HepG2 (cell line): ENCODE data around the gene VWA5B1. TPM values are rescaled to one million over a fixed set of nuclear protein-coding genes. Genes with fewer than 3 reads are reported as not detected.

Experiments used
- ATAC-seq: fragments of 200-7000 bp; cut with Tn5 transposase; 3 replicates; pipeline ENCODE4 v1.9.1; 2020; ENCODE audit warnings: mild to moderate bottlenecking, moderate library complexity
- BruUV-seq: library from RNA; stranded (reverse); fragments of 400-500 nt; replicated peaks from 2 replicates; lab custom pipeline; 2021; lab: Mats Ljungman, UMichigan
- CTCF ChIA-PET: fragments of 300-600 bp; formaldehyde crosslinking; extraction: SDS; loops from one replicate; lab custom pipeline; 2021; ENCODE audit warnings: low total read pairs, inconsistent platforms, low intra/inter-chr PET ratio; lab: Yijun Ruan, JAX
- POLR2A ChIA-PET: fragments of 350-600 bp; sonication (Branson Sonifier 250); formaldehyde crosslinking; loops from one replicate; lab custom pipeline; 2020; ENCODE audit warnings: antibody characterized with exemption, inconsistent platforms; lab: Yijun Ruan, JAX
- DNase-seq: peaks from one replicate; pipeline ENCODE4 v3.0.0-alpha.2; 2015; ENCODE audit warnings: low spot score
- FAIRE-seq: peaks from 3 replicates; lab custom pipeline; 2011; peaks lifted over from hg19 to GRCh38; lab: Jason Lieb, UNC
- H2AFZ ChIP-seq: one replicate; pipeline ENCODE4 v1.6.1; 2011; ENCODE audit warnings: low read length, inconsistent platforms
- H3K27ac ChIP-seq: fragments of 300-600 bp; 3 replicates; pipeline ENCODE4 v1.8.0; 2011; ENCODE audit warnings: mixed run types, mild to moderate bottlenecking, mixed read lengths, low read length, inconsistent platforms; ENCODE audit not compliant: insufficient read depth; ENCODE audit errors: extremely low read length
- H3K27me3 ChIP-seq, 2 experiments: fragments of 200-600 bp in 1 of 2; 2 replicates in 1 of 2; 3 replicates in 1 of 2; pipeline versions ENCODE4 v1.6.0 to v1.8.0; 2011; ENCODE audit warnings: low read length in 2 of 2, mild to moderate bottlenecking in 2 of 2, moderate library complexity in 2 of 2, inconsistent platforms in 1 of 2; ENCODE audit not compliant: insufficient read depth in 2 of 2, control insufficient read depth in 1 of 2
- H3K36me3 ChIP-seq, 2 experiments: fragments of 200-600 bp in 1 of 2; replicated peaks in 1 of 2; 2 replicates in 1 of 2; 3 replicates in 1 of 2; pipeline versions ENCODE4 v1.5.1 to v1.8.0; 2011; ENCODE audit warnings: low read length in 2 of 2, inconsistent platforms in 1 of 2; ENCODE audit not compliant: insufficient read depth in 2 of 2, control insufficient read depth in 1 of 2
- H3K4me1 ChIP-seq: 2 replicates; pipeline ENCODE4 v1.5.1; 2012; ENCODE audit warnings: low read length, inconsistent platforms; ENCODE audit not compliant: insufficient read depth
- H3K4me2 ChIP-seq: 2 replicates; pipeline ENCODE4 v1.6.0; 2011; ENCODE audit warnings: low read depth, low read length, inconsistent platforms
- H3K4me3 ChIP-seq, 3 experiments: fragments of 200-600 bp in 1 of 3; sonication (generic), shearing (Covaris generic) in 1 of 3; replicated peaks in 1 of 3; 2 replicates each; pipeline ENCODE4 v1.5.1; 2011 to 2016; ENCODE audit warnings: low read length in 3 of 3, inconsistent platforms in 2 of 3, low read depth in 2 of 3, mild to moderate bottlenecking in 2 of 3, control low read depth in 1 of 3, mixed read lengths in 1 of 3; ENCODE audit not compliant: insufficient read depth in 1 of 3
- H3K79me2 ChIP-seq: one replicate; pipeline ENCODE4 v1.6.1; 2011; ENCODE audit warnings: low read length, inconsistent platforms; ENCODE audit not compliant: insufficient read depth
- H3K9ac ChIP-seq: 2 replicates; pipeline ENCODE4 v1.6.0; 2011; ENCODE audit warnings: mild to moderate bottlenecking, low read depth, low read length, inconsistent platforms; ENCODE audit not compliant: insufficient read depth
- H3K9me3 ChIP-seq: 2 replicates; pipeline ENCODE4 v1.5.1; 2012; ENCODE audit warnings: mild to moderate bottlenecking, low read length
- H4K20me1 ChIP-seq: 2 replicates; pipeline ENCODE4 v1.6.0; 2011; ENCODE audit warnings: inconsistent platforms, mild to moderate bottlenecking, low read length, moderate library complexity; ENCODE audit not compliant: insufficient read depth
- ATF1 ChIP-seq: IDR thresholded peaks from 2 replicates; pipeline ENCODE4 v1.6.1; 2016; ENCODE audit warnings: mild to moderate bottlenecking, control low read depth
- CEBPB ChIP-seq: IDR thresholded peaks from 2 replicates; pipeline ENCODE4 v1.6.1; 2011; ENCODE audit warnings: low read depth, low read length, improper control_type of control experiment, borderline replicate concordance
- EP300 ChIP-seq, 3 experiments: sonication (generic) in 1 of 3; formaldehyde crosslinking in 1 of 3; IDR thresholded peaks; 2 replicates each; pipeline versions ENCODE4 v1.5.1 to v1.6.1; 2011 to 2020; ENCODE audit warnings: low read depth in 2 of 3, low read length in 2 of 3, borderline replicate concordance in 1 of 3, improper control_type of control experiment in 1 of 3, mild to moderate bottlenecking in 1 of 3, missing genetic modification reagents in 1 of 3, moderate library complexity in 1 of 3
- HNF4G ChIP-seq, 2 experiments: sonication (generic) in 1 of 2; formaldehyde crosslinking in 1 of 2; IDR thresholded peaks; 2 replicates each; pipeline versions ENCODE4 v1.4.0 to v1.6.1; 2011 to 2020; ENCODE audit warnings: borderline replicate concordance in 2 of 2, low read depth in 2 of 2, mild to moderate bottlenecking in 2 of 2, low read length in 1 of 2, missing genetic modification reagents in 1 of 2, moderate library complexity in 1 of 2
- LBX2 ChIP-seq: sonication (generic); formaldehyde crosslinking; IDR thresholded peaks from 2 replicates; pipeline ENCODE4 v1.5.0; 2020; ENCODE audit warnings: missing genetic modification reagents, mild to moderate bottlenecking, borderline replicate concordance
- MLLT10 ChIP-seq: sonication (generic); formaldehyde crosslinking; IDR thresholded peaks from 2 replicates; pipeline ENCODE4 v1.4.0; 2020; ENCODE audit warnings: missing genetic modification reagents
- PTBP1 ChIP-seq: fragments of 200-400 bp; formaldehyde crosslinking; IDR thresholded peaks from 2 replicates; pipeline ENCODE4 v1.6.1; 2018; ENCODE audit warnings: low read length, low read depth; ENCODE audit not compliant: poor library complexity, severe bottlenecking
- SMARCC2 ChIP-seq: fragments of 450-650 bp; IDR thresholded peaks from 2 replicates; pipeline ENCODE4 v1.6.1; 2017; ENCODE audit warnings: antibody characterized with exemption, mild to moderate bottlenecking
- STAG1 ChIP-seq: sonication (generic); formaldehyde crosslinking; IDR thresholded peaks from 2 replicates; pipeline ENCODE4 v1.4.0; 2020; ENCODE audit warnings: missing genetic modification reagents
- TFDP2 ChIP-seq: sonication (generic); formaldehyde crosslinking; IDR thresholded peaks from 2 replicates; pipeline ENCODE4 v1.4.0; 2020; ENCODE audit warnings: missing genetic modification reagents
- XBP1 ChIP-seq: sonication (generic); formaldehyde crosslinking; IDR thresholded peaks from 2 replicates; pipeline ENCODE4 v1.5.0; 2020; ENCODE audit warnings: missing genetic modification reagents
- XRCC5 ChIP-seq: fragments of 200-400 bp; formaldehyde crosslinking; optimal IDR thresholded peaks from 2 replicates; pipeline ENCODE3; 2017; ENCODE audit warnings: mild to moderate bottlenecking, low read length
- ZBTB7A ChIP-seq: sonication (generic); formaldehyde crosslinking; IDR thresholded peaks from 2 replicates; pipeline ENCODE4 v1.8.0; 2022; ENCODE audit warnings: mild to moderate bottlenecking, missing genetic modification reagents
- ZFYVE20 ChIP-seq: sonication (generic); formaldehyde crosslinking; IDR thresholded peaks from 2 replicates; pipeline ENCODE4 v1.8.0; 2023; ENCODE audit warnings: low read depth, mild to moderate bottlenecking, moderate library complexity, missing genetic modification reagents, borderline replicate concordance
- ZMAT3 ChIP-seq: sonication (generic); formaldehyde crosslinking; conservative IDR thresholded peaks from 2 replicates; pipeline ENCODE4 v1.7.0; 2021; ENCODE audit warnings: missing genetic modification reagents
- ZNF142 ChIP-seq: sonication (generic); formaldehyde crosslinking; IDR thresholded peaks from 2 replicates; pipeline ENCODE4 v1.4.0; 2020; ENCODE audit warnings: missing genetic modification reagents
- ZNF883 ChIP-seq: sonication (generic); formaldehyde crosslinking; IDR thresholded peaks from 2 replicates; pipeline ENCODE4 v1.5.1; 2020; ENCODE audit warnings: mild to moderate bottlenecking, missing genetic modification reagents; ENCODE audit errors: not compliant biosample characterization
- WGBS: methylation state at CpG from one replicate; pipeline ENCODE4 v1.1.6; 2017; ENCODE audit warnings: low lambda C conversion rate; 5-methylcytosine and 5-hydroxymethylcytosine counted together
- in situ Hi-C: cut with HindIII; loops from 2 replicates; pipeline ENCODE4 v1.10.0; 2017; ENCODE audit warnings: low pct_unique_long_range_greater_than_20kb; ENCODE audit not compliant: extremely low pct_ligation_motif_present
- intact Hi-C: fragments of 100-400 bp; cut with micrococcal nuclease; formaldehyde crosslinking; loops from one replicate; pipeline ENCODE4 v1.10.0; 2022; ENCODE audit not compliant: unreplicated experiment
- polyA plus RNA-seq, 8 experiments: library from polyadenylated mRNA; depleted of rRNA in 3 of 8; stranded (reverse) in 7 of 8; unstranded in 1 of 8; fragments of >200 nt; fragmentation: Illumina TruSeq in 4 of 8; extraction: Trizol in 4 of 8; gene quantifications; 2 replicates each; pipeline versions ENCODE4 v1.2.1 to v1.2.3, GENCODE V29; 2011 to 2016; ENCODE audit warnings: low read depth in 4 of 8, missing spikeins in 1 of 8, mixed read lengths in 1 of 8; ENCODE audit not compliant: insufficient read depth in 1 of 8
- total RNA-seq, 5 experiments: library from RNA; depleted of rRNA; stranded (reverse); fragments of >200 nt; fragmentation: Illumina TruSeq; extraction: Trizol; gene quantifications; 2 replicates each; pipeline ENCODE4 v1.2.3, GENCODE V29; 2016; ENCODE audit warnings: low read depth in 1 of 5

VWA5B1 gene
- total and polyA plus RNA-seq, 2 of the 13 experiments (the other 11 are each of a cell fraction or from before 2014, with no cell fraction given) = not detected

GRCh38 chr1:20317471-20317870, 26.8 kb downstream of the VWA5B1 start:
- no peak for FAIRE-seq
- H3K27me3 ChIP-seq = peaks cover 7 to 86% of the 10 kb centered on the region in 2 experiments; a peak in 4 of 5 replicates
- no peak overlapping the region for H3K4me2 ChIP-seq
- TF ChIP-seq MLLT10 (CRISPR knock-in tag) (no peak), EP300 (IDR thresholded peaks at IDR 0.05; ENCODE audit: low read depth in 2 of 2, low read length in 2 of 2) (no peak), EP300 (CRISPR knock-in tag; IDR thresholded peaks at IDR 0.05; ENCODE audit: borderline replicate concordance) (no peak), LBX2 (CRISPR knock-in tag) (no peak), ATF1 (CRISPR knock-in tag) (no peak), ZNF142 (CRISPR knock-in tag) (no peak), XBP1 (CRISPR knock-in tag) (no peak), ZNF883 (CRISPR knock-in tag) (no peak), HNF4G (IDR thresholded peaks at IDR 0.05; ENCODE audit: borderline replicate concordance, low read depth, low read length) (no peak), HNF4G (CRISPR knock-in tag; IDR thresholded peaks at IDR 0.05; ENCODE audit: borderline replicate concordance, low read depth) (no peak), STAG1 (CRISPR knock-in tag) (no peak), TFDP2 (CRISPR knock-in tag) (no peak), PTBP1 (no peak), CEBPB (no peak), XRCC5 (no peak), ZMAT3 (no peak), SMARCC2 (no peak), ZFYVE20 (no peak), ZBTB7A (CRISPR knock-in tag) (no peak)

More at GRCh38 chr1:20317471-20317870, 26.8 kb downstream of the VWA5B1 start:
- in situ Hi-C loops = no loop called here
- POLR2A ChIA-PET = no interaction called here
- ATAC-seq = no peak
- no TSS peak for BruUV-seq
- Histone ChIP-seq H3K4me1 (no peaks in the 10 kb centered on the region), H3K9me3 (no peaks in the 10 kb centered on the region), H3K36me3 (no peaks in the 10 kb centered on the region), H3K27ac (no peak overlapping the region), H3K79me2 (no peaks in the 10 kb centered on the region), H3K9ac (no peak overlapping the region), H2AFZ (no peak overlapping the region), H4K20me1 (no peaks in the 10 kb centered on the region), H3K4me3 (no peak overlapping the region)
- no peak for DNase-seq
- CTCF ChIA-PET = no interaction called here
- intact Hi-C loops = loop anchor here (5.0 kb wide), 1 partner anchor 615 kb away; no protein-coding TSS in a partner anchor
- WGBS = 11% methylated on average over 11 of the region's 11 CpGs
